ENCODE data around the gene MYOF. TPM values are rescaled to one million over a fixed set of nuclear protein-coding genes. Genes with fewer than 3 reads are reported as not detected.

MYOF gene
- total RNA-seq, 1 experiment from 2014 or later = 376 TPM

- in situ Hi-C loops (cut with HindIII; ENCODE audit: low pct_unique_long_range_greater_than_20kb, low sequenced_read_pairs) = no loop called here
- Histone ChIP-seq H3K27ac (ENCODE audit: low read length) (no peak overlapping the region), H3K9me3 (ENCODE audit: control insufficient read depth, insufficient read depth, low read depth, low read length) (no peaks in the 10 kb centered on the region), H3K36me3 (ENCODE audit: control insufficient read depth, insufficient read depth, low read length) (peaks cover 60% of the 10 kb centered on the region), H3K27me3 (ENCODE audit: control insufficient read depth, insufficient read depth, low read length) (no peaks in the 10 kb centered on the region), H3K4me1 (ENCODE audit: control insufficient read depth, insufficient read depth, low read length) (0 out of 2 replicates have a peak, but pooled peaks cover 3% of the 10 kb centered on the region), H3K4me3 (ENCODE audit: low read depth in 2 of 2, low read length in 2 of 2) (no peak overlapping the region)
- TF ChIP-seq SIN3A (IDR thresholded peaks at IDR 0.05; ENCODE audit: borderline replicate concordance, insufficient read depth, low read depth, low read length) = no peak
- no peak for TF ChIP-seq TCF7L2 (IDR thresholded peaks at IDR 0.05; ENCODE audit: low read depth, low read length)
- TF ChIP-seq CTCF (IDR thresholded peaks at IDR 0.05) = no peak
- no peak for TF ChIP-seq POLR2AphosphoS5 (IDR thresholded peaks at IDR 0.05; ENCODE audit: low read depth, low read length)
- no peak for TF ChIP-seq REST (IDR thresholded peaks at IDR 0.05; ENCODE audit: insufficient read depth in 1 of 2, low read depth in 2 of 2, low read length in 1 of 2)
- POLR2A ChIA-PET = no interaction called here
- no TSS peak for BruUV-seq (replicated peaks)
- CTCF ChIA-PET = interaction anchor here (0.6 kb wide), 1 partner anchor 92 kb away, joined by 3 read pairs; no protein-coding TSS in a partner anchor
- DNase-seq (ENCODE audit: low read depth, low spot score) (no peak), ATAC-seq (no peak)
- intact Hi-C loops (cut with micrococcal nuclease; ENCODE audit: unreplicated experiment) = no loop called here
Measured at GRCh38 chr10:93402192-93402591, 79.9 kb downstream of the MYOF start.

DNA sequence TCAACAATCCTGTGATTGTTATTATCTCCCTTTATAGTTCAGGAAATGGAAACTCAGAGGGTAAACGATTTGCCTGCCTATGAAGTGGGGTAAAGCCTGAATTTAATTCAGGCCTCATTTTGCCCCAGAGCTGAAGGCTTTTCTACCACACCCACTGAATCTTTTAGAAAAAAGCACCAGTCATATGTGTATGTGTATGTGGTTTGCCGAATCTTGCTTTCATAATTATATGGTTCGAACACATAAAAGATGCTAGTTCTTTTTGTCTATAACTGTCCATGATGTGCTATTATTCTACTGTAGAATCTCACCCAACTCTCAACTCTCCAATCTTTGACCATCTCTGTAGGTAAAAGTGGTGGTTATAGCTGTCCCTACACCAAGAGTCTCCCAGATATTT, 83.6 kb downstream of the MYOF start:
- H3K27ac ChIP-seq (ENCODE audit: low read length) = no peak overlapping the region
- no TSS peak for BruUV-seq (replicated peaks)
- H3K4me3 ChIP-seq (ENCODE audit: low read depth in 2 of 2, low read length in 2 of 2) = no peak overlapping the region
- no peaks in the 10 kb centered on the region for H3K27me3 ChIP-seq (ENCODE audit: control insufficient read depth, insufficient read depth, low read length)
- ATAC-seq = no peak
- no peaks in the 10 kb centered on the region for H3K4me1 ChIP-seq (ENCODE audit: control insufficient read depth, insufficient read depth, low read length)
- CTCF ChIA-PET = no interaction called here
- peaks cover 66% of the 10 kb centered on the region for H3K36me3 ChIP-seq (ENCODE audit: control insufficient read depth, insufficient read depth, low read length)
- intact Hi-C loops (cut with micrococcal nuclease; ENCODE audit: unreplicated experiment) (no loop called here), in situ Hi-C loops (cut with HindIII; ENCODE audit: low pct_unique_long_range_greater_than_20kb, low sequenced_read_pairs) (no loop called here)
- no peak for TF ChIP-seq REST (IDR thresholded peaks at IDR 0.05; ENCODE audit: insufficient read depth in 1 of 2, low read depth in 2 of 2, low read length in 1 of 2)
- no peak for TF ChIP-seq CTCF (IDR thresholded peaks at IDR 0.05)
- TF ChIP-seq SIN3A (IDR thresholded peaks at IDR 0.05; ENCODE audit: borderline replicate concordance, insufficient read depth, low read depth, low read length) = no peak
- TF ChIP-seq TCF7L2 (IDR thresholded peaks at IDR 0.05; ENCODE audit: low read depth, low read length) = no peak
- no peak for TF ChIP-seq POLR2AphosphoS5 (IDR thresholded peaks at IDR 0.05; ENCODE audit: low read depth, low read length)
- POLR2A ChIA-PET = no interaction called here
- H3K9me3 ChIP-seq (ENCODE audit: control insufficient read depth, insufficient read depth, low read depth, low read length) = no peaks in the 10 kb centered on the region
- DNase-seq (ENCODE audit: low read depth, low spot score) = no peak
